Measurements from ENCODE around the gene CD99. TPM values are rescaled to one million over a fixed set of nuclear protein-coding genes. Genes with fewer than 3 reads are reported as not detected.

Gene CD99
- total RNA-seq, 2 donors from 2014 or later, result 64.1 to 158 TPM

DNA sequence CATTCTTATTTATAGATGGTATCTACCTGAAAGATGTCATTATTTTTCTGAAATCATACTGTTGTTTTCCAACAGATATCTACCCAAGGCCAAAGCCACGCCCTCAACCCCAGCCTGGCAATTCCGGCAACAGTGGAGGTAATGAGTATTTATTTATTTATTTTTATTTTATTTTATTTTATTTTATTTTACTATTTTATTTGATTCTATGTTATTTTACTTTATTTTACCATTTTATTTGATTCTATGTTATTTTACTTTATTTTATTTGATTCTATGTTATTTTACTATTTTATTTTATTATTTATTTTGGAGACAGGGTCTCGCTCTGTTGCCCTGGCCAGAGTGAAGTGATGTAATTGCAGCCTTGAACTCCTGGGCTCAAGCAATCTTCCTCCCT, 98.5 kb downstream of the CD99 start:
- DNase-seq (ENCODE audit: low spot score in 2 of 2), result no peak

More for the DNA sequence above, 98.5 kb downstream of the CD99 start:
- H3K9me3 Mint-ChIP-seq, result no peaks in the 10 kb centered on the region
- no peaks in the 10 kb centered on the region for H3K36me3 Mint-ChIP-seq
- H3K27ac Mint-ChIP-seq, result no peak overlapping the region
- no peak for ATAC-seq

Other genes with a start within 250 kb of the CD99 start
- gene DHRSX, start 190.3 kb upstream of the CD99 start, total RNA-seq, result 10 to 100 TPM; 16.4 to 16.6 TPM
- 10 to 100 TPM; 19.2 to 33.4 TPM for gene ZBED1, start 190.3 kb upstream of the CD99 start, total RNA-seq
- under 1 TPM in 1 of 2 donors, not detected in 1; 0.51 TPM for gene XG, start 60.7 kb downstream of the CD99 start, total RNA-seq
- not detected for gene GYG2, start 137.6 kb downstream of the CD99 start, total RNA-seq
- gene ARSD, start 238.0 kb downstream of the CD99 start, total RNA-seq, result 1 to 10 TPM; 1.2 to 1.7 TPM